Erythroblast (primary cell): ENCODE data around the gene DIPK1B.

Experiments used
- GATA1 ChIP-seq: IDR thresholded peaks from 2 replicates; pipeline ENCODE4 v1.6.1; 2011; ENCODE audit warnings: low read depth, mild to moderate bottlenecking, control low read depth, low read length, moderate library complexity
- POLR2A ChIP-seq: IDR thresholded peaks from 2 replicates; pipeline ENCODE4 v1.6.1; 2011; ENCODE audit warnings: mild to moderate bottlenecking, low read length

- TF ChIP-seq POLR2A (no peak), GATA1 (no peak)
Observed at GRCh38 chr9:136688274-136689107, 23.9 kb upstream of the DIPK1B start.
